ENCODE data around the gene ZNF808. TPM values are rescaled to one million over a fixed set of nuclear protein-coding genes. Genes with fewer than 3 reads are reported as not detected.

Gene ZNF808
- total RNA-seq, 1 experiment from 2014 or later, result 35.7 TPM

GRCh38 chr19:52599241-52599640, 71.8 kb downstream of the ZNF808 start:
- no peak overlapping the region for H2BK15ac ChIP-seq (ENCODE audit: low read depth, low read length)
- H3K4me1 Mint-ChIP-seq, result peaks cover 12 to 18% of the 10 kb centered on the region in 2 experiments
- no peak overlapping the region for H3K4ac ChIP-seq (ENCODE audit: low read depth, low read length)
- no peaks in the 10 kb centered on the region for H3K79me2 ChIP-seq (ENCODE audit: insufficient read depth, low read length)
- no peak overlapping the region for H3K18ac ChIP-seq (ENCODE audit: insufficient read length, low read depth, low read length)
- H4K20me1 ChIP-seq (ENCODE audit: control insufficient read depth, insufficient read depth, insufficient read length), result no peaks in the 10 kb centered on the region
- no peak overlapping the region for H4K91ac ChIP-seq (ENCODE audit: insufficient read length, low read depth, low read length)
- H3T11ph ChIP-seq (ENCODE audit: low read length), result no peak overlapping the region
- H3K4me3 Mint-ChIP-seq, result no peak overlapping the region; a peak in 1 of 5 replicates
- no peak overlapping the region for H3K27ac ChIP-seq (ENCODE audit: insufficient read length, low read depth, low read length)
- H3K4me1 ChIP-seq (ENCODE audit: insufficient read depth, low read length), result no peaks in the 10 kb centered on the region
- TF ChIP-seq CTCF (conservative IDR thresholded peaks at IDR 0.05), result no peak
- no peak overlapping the region for H2BK120ac ChIP-seq (ENCODE audit: low read depth, low read length, poor library complexity, severe bottlenecking)
- no peaks in the 10 kb centered on the region; the same call in 1 of the 2 replicates for H3K27me3 ChIP-seq (ENCODE audit: insufficient read depth, low read length)
- WGBS (ENCODE audit: extremely low coverage, insufficient read length, low lambda C conversion rate), result no CpG with 5 or more reads among the region's 3 CpGs
- H4K5ac ChIP-seq (ENCODE audit: insufficient read length, low read depth, low read length), result no peak overlapping the region
- DNase-seq, result no peak
- H3K9ac ChIP-seq (ENCODE audit: extremely low read depth, insufficient read length, low read length), result no peak overlapping the region
- no peak overlapping the region for H2BK20ac ChIP-seq (ENCODE audit: low read depth, low read length, poor library complexity, severe bottlenecking)
- H3K9me3 Mint-ChIP-seq, result peaks cover 0 to 8% of the 10 kb centered on the region in 2 experiments; a peak in 3 of 5 replicates
- no peak overlapping the region for H3K23ac ChIP-seq (ENCODE audit: insufficient read length, low read depth, low read length)
- no peaks in the 10 kb centered on the region for H3K9me3 ChIP-seq (ENCODE audit: control insufficient read depth, low read depth, low read length)
- H2AFZ ChIP-seq (ENCODE audit: low read length), result no peak overlapping the region
- H3K4me2 ChIP-seq (ENCODE audit: insufficient read depth, insufficient read length, low read length), result no peak overlapping the region
- no peaks in the 10 kb centered on the region for H3K79me1 ChIP-seq (ENCODE audit: insufficient read depth, low read depth, low read length, poor library complexity, severe bottlenecking)
- H3K23me2 ChIP-seq (ENCODE audit: insufficient read length, low read depth, low read length, poor library complexity, severe bottlenecking), result peaks cover 9% of the 10 kb centered on the region
- H3K27me3 Mint-ChIP-seq (ENCODE audit: low read depth), result peaks cover 4% of the 10 kb centered on the region
- H2AK5ac ChIP-seq (ENCODE audit: insufficient read length, low read length), result no peak overlapping the region
- H3K14ac ChIP-seq (ENCODE audit: insufficient read depth, low read length), result no peak overlapping the region
- H3K56ac ChIP-seq (ENCODE audit: insufficient read length, low read depth, low read length), result no peak overlapping the region
- no peak overlapping the region for H2BK5ac ChIP-seq (ENCODE audit: insufficient read length, low read length)
- no peak overlapping the region for H4K8ac ChIP-seq (replicated peaks; ENCODE audit: insufficient read length, low read depth, low read length)
- no peak overlapping the region for H2BK12ac ChIP-seq (ENCODE audit: insufficient read length, low read depth, low read length)
- no peak overlapping the region for H3K27ac Mint-ChIP-seq
- H3K36me3 Mint-ChIP-seq (ENCODE audit: insufficient read depth in 1 of 3, low read depth in 3 of 3), result peaks cover 29 to 42% (median 32%) of the 10 kb centered on the region in 3 experiments
